SK-N-SH (cell line): ENCODE results near the gene FFAR3. TPM values are rescaled to one million over a fixed set of nuclear protein-coding genes. Genes with fewer than 3 reads are reported as not detected.
"Not testable (repeated sequence)": the region's sequence is repeated elsewhere in the genome, so short reads cannot be mapped to it uniquely, and the experiment has no call there.

Experiments
- CTCF ChIA-PET: fragments of 300-600, 350-600 bp; formaldehyde crosslinking; extraction: SDS; loops from one replicate; lab custom pipeline; 2021; lab: Yijun Ruan, JAX
- POLR2A ChIA-PET: fragments of 350-600 bp; sonication (Branson Sonifier 250); formaldehyde crosslinking; extraction: SDS; loops from one replicate; lab custom pipeline; 2020; ENCODE audit warnings: antibody characterized with exemption, inconsistent platforms; lab: Yijun Ruan, JAX
- DNase-seq: peaks from one replicate; pipeline ENCODE4 v3.0.0; 2012
- H2AFZ ChIP-seq: fragments of 200-600 bp; sonication (generic); 2 replicates; pipeline ENCODE4 v1.8.1; 2016; ENCODE audit warnings: antibody characterized with exemption, mild to moderate bottlenecking, low read depth
- H3F3A ChIP-seq: fragments of 200-600 bp; sonication (generic); replicated peaks from 2 replicates; pipeline ENCODE3; 2016; ENCODE audit warnings: antibody characterized with exemption, mild to moderate bottlenecking; ENCODE audit not compliant: insufficient read depth
- H3K27ac ChIP-seq, 2 experiments: fragments of 200-500 bp in 1 of 2; fragments of 200-600 bp in 1 of 2; sonication (Bioruptor generic) in 1 of 2; sonication (generic), shearing (Covaris generic) in 1 of 2; 2 replicates each; pipeline versions ENCODE4 v1.5.1 to v1.6.1; 2014 to 2016; ENCODE audit warnings: low read depth in 2 of 2, inconsistent platforms in 1 of 2, low read length in 1 of 2, mild to moderate bottlenecking in 1 of 2, mixed read lengths in 1 of 2
- H3K27me3 ChIP-seq: fragments of 200-600 bp; sonication (generic), shearing (Covaris generic); 2 replicates; pipeline ENCODE4 v1.6.1; 2016; ENCODE audit warnings: mixed run types; ENCODE audit not compliant: insufficient read depth
- H3K36me3 ChIP-seq, 2 experiments: fragments of 200-500 bp in 1 of 2; fragments of 200-600 bp in 1 of 2; sonication (Bioruptor generic) in 1 of 2; sonication (generic) in 1 of 2; replicated peaks in 1 of 2; 2 replicates each; pipeline versions ENCODE3 to v1.5.1; 2014 to 2016; ENCODE audit warnings: low read length in 1 of 2, mild to moderate bottlenecking in 1 of 2; ENCODE audit not compliant: insufficient read depth in 2 of 2, control insufficient read depth in 1 of 2
- H3K4me1 ChIP-seq, 2 experiments: fragments of 200-500 bp in 1 of 2; fragments of 200-600 bp in 1 of 2; sonication (Bioruptor generic) in 1 of 2; sonication (generic), shearing (Covaris generic) in 1 of 2; 2 replicates each; pipeline versions ENCODE4 v1.5.1 to v1.6.1; 2014 to 2016; ENCODE audit warnings: low read depth in 1 of 2, low read length in 1 of 2, mixed run types in 1 of 2; ENCODE audit not compliant: insufficient read depth in 2 of 2, control insufficient read depth in 1 of 2
- H3K4me2 ChIP-seq: fragments of 200-600 bp; sonication (generic), shearing (Covaris generic); 2 replicates; pipeline ENCODE4 v1.6.1; 2017; ENCODE audit warnings: mixed run types
- H3K4me3 ChIP-seq, 2 experiments: fragments of 200-500 bp in 1 of 2; fragments of 200-600 bp in 1 of 2; sonication (Bioruptor generic) in 1 of 2; sonication (generic), shearing (Covaris generic) in 1 of 2; 2 replicates each; pipeline versions ENCODE4 v1.5.1 to v1.8.1; 2014 to 2016; ENCODE audit warnings: low read depth in 2 of 2, inconsistent platforms in 1 of 2, low read length in 1 of 2, mild to moderate bottlenecking in 1 of 2, mixed read lengths in 1 of 2, moderate library complexity in 1 of 2
- H3K79me2 ChIP-seq: fragments of 200-600 bp; sonication (generic); 2 replicates; pipeline ENCODE4 v1.8.1; 2017; ENCODE audit warnings: mild to moderate bottlenecking; ENCODE audit not compliant: insufficient read depth
- H3K9ac ChIP-seq: fragments of 200-600 bp; sonication (generic); 2 replicates; pipeline ENCODE4 v1.6.1; 2017; ENCODE audit warnings: mixed run types
- H3K9me2 ChIP-seq: fragments of 200-600 bp; sonication (generic); 2 replicates; pipeline ENCODE4 v1.6.1; 2017; ENCODE audit warnings: mixed run types
- H3K9me3 ChIP-seq: fragments of 200-600 bp; sonication (generic); 2 replicates; pipeline ENCODE4 v1.6.1; 2017; ENCODE audit warnings: mixed run types, mild to moderate bottlenecking, moderate library complexity
- H4K20me1 ChIP-seq: fragments of 200-600 bp; sonication (generic); 2 replicates; pipeline ENCODE4 v1.6.1; 2017; ENCODE audit warnings: mild to moderate bottlenecking, mixed run types; ENCODE audit not compliant: insufficient read depth
- CHD2 ChIP-seq: fragments of 150-350 bp; IDR thresholded peaks from 2 replicates; pipeline ENCODE4 v1.6.1; 2018; ENCODE audit warnings: low read length; ENCODE audit not compliant: partially characterized antibody
- ELF1 ChIP-seq: IDR thresholded peaks from 2 replicates; pipeline ENCODE4 v1.4.0; 2012
- EP300 ChIP-seq, 2 experiments: IDR thresholded peaks; 2 replicates each; pipeline versions ENCODE4 v1.4.0 to v1.6.1; 2012; ENCODE audit warnings: borderline replicate concordance in 1 of 2, low read depth in 1 of 2, low read length in 1 of 2
- EZH2phosphoT487 ChIP-seq: fragments of 200-600 bp; sonication (generic); IDR thresholded peaks from 2 replicates; pipeline ENCODE4 v1.6.1; 2017; ENCODE audit warnings: low read depth, mixed run types, mild to moderate bottlenecking, antibody characterized with exemption, moderate library complexity, borderline replicate concordance
- FOSL2 ChIP-seq: IDR thresholded peaks from 2 replicates; pipeline ENCODE4 v1.4.0; 2012; ENCODE audit warnings: low read depth, mild to moderate bottlenecking, moderate library complexity, borderline replicate concordance
- FOXJ3 ChIP-seq: sonication (generic); formaldehyde crosslinking; IDR thresholded peaks from 2 replicates; pipeline ENCODE4 v1.5.1; 2020; ENCODE audit warnings: mild to moderate bottlenecking, missing genetic modification reagents
- FOXM1 ChIP-seq: IDR thresholded peaks from 2 replicates; pipeline ENCODE4 v1.4.0; 2012; ENCODE audit warnings: low read depth, mild to moderate bottlenecking
- GABPA ChIP-seq: IDR thresholded peaks from 2 replicates; pipeline ENCODE4 v1.4.0; 2012; ENCODE audit warnings: low read depth, mild to moderate bottlenecking
- GATA2 ChIP-seq: sonication (generic); formaldehyde crosslinking; IDR thresholded peaks from 2 replicates; pipeline ENCODE4 v1.5.0; 2020; ENCODE audit warnings: mild to moderate bottlenecking, missing genetic modification reagents
- MXI1 ChIP-seq: IDR thresholded peaks from 2 replicates; pipeline ENCODE4 v1.6.1; 2012; ENCODE audit warnings: mild to moderate bottlenecking, low read depth, low read length, improper control_type of control experiment
- NFIC ChIP-seq: IDR thresholded peaks from 2 replicates; pipeline ENCODE4 v1.4.0; 2012; ENCODE audit warnings: borderline replicate concordance
- NRF1 ChIP-seq: IDR thresholded peaks from 2 replicates; pipeline ENCODE4 v1.6.1; 2012; ENCODE audit warnings: low read depth, mild to moderate bottlenecking, low read length
- RCOR1 ChIP-seq: fragments of 150-350 bp; IDR thresholded peaks from 2 replicates; pipeline ENCODE4 v1.6.1; 2017; ENCODE audit warnings: antibody characterized with exemption, low read length
- RFX5 ChIP-seq: IDR thresholded peaks from 2 replicates; pipeline ENCODE4 v1.6.1; 2012; ENCODE audit warnings: mild to moderate bottlenecking, improper control_type of control experiment, low read length
- RXRA ChIP-seq: IDR thresholded peaks from 2 replicates; pipeline ENCODE4 v1.4.0; 2012; ENCODE audit warnings: low read depth, mild to moderate bottlenecking, borderline replicate concordance
- SMC3 ChIP-seq: IDR thresholded peaks from 2 replicates; pipeline ENCODE4 v1.6.1; 2012; ENCODE audit warnings: low read depth, low read length, improper control_type of control experiment
- TAF1 ChIP-seq: IDR thresholded peaks from 2 replicates; pipeline ENCODE4 v1.6.1; 2012; ENCODE audit warnings: low read depth, mild to moderate bottlenecking, low read length, moderate library complexity, borderline replicate concordance
- TCF12 ChIP-seq: IDR thresholded peaks from 2 replicates; pipeline ENCODE4 v1.4.0; 2012
- WGBS: methylation state at CpG from one replicate; pipeline ENCODE4 v1.1.6; 2017; ENCODE audit warnings: low lambda C conversion rate; 5-methylcytosine and 5-hydroxymethylcytosine counted together
- polyA plus RNA-seq, 3 experiments: library from polyadenylated mRNA; depleted of rRNA; stranded (reverse); fragments of >200 nt; gene quantifications; 2 replicates each; pipeline ENCODE4 v1.2.3, GENCODE V29; 2012
- TF ChIP-seq, protein P1 (sequence below): IDR thresholded peaks from 2 replicates; pipeline ENCODE4 v1.4.0; 2012; ENCODE audit warnings: low read depth, borderline replicate concordance

The FFAR3 gene
- polyA plus RNA-seq, 1 of the 3 experiments (the other 2 are of a cell fraction): not detected

DNA sequence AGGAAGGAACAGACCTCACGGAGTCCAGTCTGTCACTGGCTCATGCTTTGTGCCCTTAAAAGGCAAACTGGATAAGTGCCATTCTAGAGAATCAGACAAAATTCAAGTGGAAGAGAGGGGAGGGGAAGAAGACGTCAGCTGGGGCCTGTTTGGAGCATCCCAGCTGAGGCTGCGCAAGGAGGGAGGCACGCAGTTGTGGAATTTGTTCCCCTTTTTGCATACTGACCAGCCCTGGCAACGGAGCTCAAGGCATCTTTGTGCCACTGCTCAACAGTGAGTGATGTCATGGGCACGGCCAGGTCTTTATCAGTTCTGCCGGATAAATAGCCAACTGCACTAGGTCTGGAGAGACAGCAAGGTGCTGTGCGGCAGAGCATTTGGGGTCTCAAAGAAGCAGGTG lies 12.5 kb downstream of the FFAR3 start, which contains the start of gene GPR42:
Gene GPR42, plus strand, starts transcription at position 347 of the 400 bp plus-strand sequence. CDS start 292 bp downstream, outside the sequence.
- no peaks in the 10 kb centered on the region for H3K9me3 ChIP-seq
- ChIA-PET CTCF (interaction anchor here (0.6 to 1.1 kb wide), 2 partner anchors 18 to 124 kb away, joined by 3 read pairs; no protein-coding TSS in a partner anchor), POLR2A (no interaction called here)
- DNase-seq: no peak
- WGBS: 23% methylated on average over 7 of the region's 8 CpGs
- no peak within 1 kb of the TSS for H3K4me3 ChIP-seq
- no peaks in the 10 kb centered on the region for H4K20me1 ChIP-seq
- H3K9ac ChIP-seq: no peak within 1 kb of the TSS
- H3K4me1 ChIP-seq: no peaks in the 10 kb centered on the region
- no peak within 1 kb of the TSS for H3K4me2 ChIP-seq
- H3K27me3 ChIP-seq: peaks cover 12% of the 10 kb centered on the region
- H3K9me2 ChIP-seq: no peaks in the 10 kb centered on the region
- no peak within 1 kb of the TSS for H3K27ac ChIP-seq
- H3F3A ChIP-seq: no peaks in the 10 kb centered on the region
- H2AFZ ChIP-seq: no peak within 1 kb of the TSS
- H3K36me3 ChIP-seq: no peaks in the 10 kb centered on the region
- H3K79me2 ChIP-seq: no peaks in the 10 kb centered on the region
- TF ChIP-seq EP300 (IDR thresholded peaks at IDR 0.05; ENCODE audit: borderline replicate concordance in 1 of 2, low read depth in 1 of 2, low read length in 1 of 2) (no peak), TAF1 (no peak), TCF12 (no peak), FOXJ3 (CRISPR knock-in tag) (no peak), NRF1 (no peak), FOSL2 (no peak), CHD2 (no peak), EZH2phosphoT487 (no peak), MXI1 (no peak), FOXM1 (no peak), ELF1 (no peak), SMC3 (no peak), GABPA (no peak), RXRA (no peak), RFX5 (no peak), NFIC (no peak)
- TF ChIP-seq, protein P1, sequence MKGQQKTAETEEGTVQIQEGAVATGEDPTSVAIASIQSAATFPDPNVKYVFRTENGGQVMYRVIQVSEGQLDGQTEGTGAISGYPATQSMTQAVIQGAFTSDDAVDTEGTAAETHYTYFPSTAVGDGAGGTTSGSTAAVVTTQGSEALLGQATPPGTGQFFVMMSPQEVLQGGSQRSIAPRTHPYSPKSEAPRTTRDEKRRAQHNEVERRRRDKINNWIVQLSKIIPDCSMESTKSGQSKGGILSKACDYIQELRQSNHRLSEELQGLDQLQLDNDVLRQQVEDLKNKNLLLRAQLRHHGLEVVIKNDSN: no peak

DNA sequence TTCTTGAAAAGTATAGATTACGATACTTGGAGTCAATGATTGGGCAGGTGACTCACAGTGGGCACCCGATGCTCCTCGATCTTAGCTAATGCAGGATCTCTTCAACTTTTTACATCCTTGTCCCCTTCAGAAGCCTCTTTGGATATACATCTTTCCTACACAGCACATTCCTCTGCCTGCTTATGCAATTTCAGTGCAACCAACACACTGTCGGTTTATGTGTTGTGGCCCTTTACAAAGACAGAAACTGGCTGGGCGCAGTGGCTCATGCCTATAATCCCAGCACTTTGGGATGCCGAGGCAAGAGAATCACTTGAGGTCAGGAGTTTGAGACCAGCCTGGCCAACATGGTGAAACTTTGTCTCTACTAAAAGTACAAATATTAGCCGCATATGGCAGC lies 15.2 kb downstream of the FFAR3 start:
- Histone ChIP-seq H3K36me3 (no peaks in the 10 kb centered on the region), H2AFZ (no peak overlapping the region), H3K9me3 (no peaks in the 10 kb centered on the region), H3K4me1 (no peaks in the 10 kb centered on the region), H3K27me3 (peaks cover 17% of the 10 kb centered on the region; the same call in 1 of the 2 replicates), H3K27ac (no peak overlapping the region), H3K79me2 (no peaks in the 10 kb centered on the region), H3K9me2 (no peaks in the 10 kb centered on the region), H3K4me2 (no peak overlapping the region), H3K9ac (no peak overlapping the region)
- ChIA-PET POLR2A (no interaction called here), CTCF (interaction anchor here (0.9 kb wide), 1 partner anchor 9 kb away, joined by 3 read pairs; no protein-coding TSS in a partner anchor)
- WGBS: 29% methylated on average over 7 of the region's 7 CpGs
- DNase-seq: no peak
- TF ChIP-seq ELF1: no peak
- no peak for TF ChIP-seq RCOR1
- TF ChIP-seq GATA2 (CRISPR knock-in tag): no peak
- TF ChIP-seq, all 33 proteins: peak for 0
- Histone ChIP-seq H3F3A (no peaks in the 10 kb centered on the region), H3K4me3 (no peak overlapping the region), H4K20me1 (no peaks in the 10 kb centered on the region)

DNA sequence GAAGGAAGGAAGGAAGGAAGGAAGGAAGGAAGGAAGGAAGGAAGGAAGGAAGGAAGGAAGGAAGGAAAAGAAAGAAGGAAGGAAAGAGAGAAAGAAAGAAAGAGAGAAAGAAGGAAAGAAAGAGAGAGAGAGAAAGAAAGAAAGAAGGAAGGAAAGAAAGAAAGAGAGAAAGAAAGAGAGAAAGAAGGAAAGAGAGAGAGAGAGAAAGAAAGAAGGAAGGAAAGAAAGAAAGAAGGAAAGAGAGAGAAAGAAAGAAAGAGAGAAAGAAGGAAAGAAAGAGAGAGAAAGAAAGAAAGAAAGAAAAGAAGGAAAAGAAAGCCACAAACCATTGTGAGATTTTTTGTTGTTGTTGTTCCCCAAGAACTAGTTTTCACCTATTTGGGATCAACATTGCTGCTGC lies 15.8 kb downstream of the FFAR3 start:
- POLR2A ChIA-PET, H3K9me2 ChIP-seq, H3K4me1 ChIP-seq, H3K9me3 ChIP-seq, H3K36me3 ChIP-seq, H4K20me1 ChIP-seq, H3K4me2 ChIP-seq, H3K79me2 ChIP-seq, H3K4me3 ChIP-seq, DNase-seq, H3K27ac ChIP-seq, H3F3A ChIP-seq, H2AFZ ChIP-seq, H3K9ac ChIP-seq: not testable (repeated sequence)
- CTCF ChIA-PET: interaction anchor here (0.8 to 0.9 kb wide), 3 partner anchors 9 to 121 kb away, joined by 3 to 5 read pairs (median 4); no protein-coding TSS in a partner anchor
- H3K27me3 ChIP-seq: peaks cover 17% of the 10 kb centered on the region; the same call in 1 of the 2 replicates
